Endothelial cell of umbilical vein (primary cell): ENCODE data around the gene DPH6. TPM values are rescaled to one million over a fixed set of nuclear protein-coding genes. Genes with fewer than 3 reads are reported as not detected.

Experiments used
- BruUV-seq: library from RNA; stranded (reverse); fragments of 400-500 nt; replicated peaks from 2 replicates; lab custom pipeline; 2021; lab: Mats Ljungman, UMichigan
- CTCF ChIA-PET: fragments of 300-600, 350-600 bp; sonication (Branson Sonifier 250); formaldehyde crosslinking; loops from one replicate; lab custom pipeline; 2021; ENCODE audit warnings: antibody characterized with exemption, inconsistent platforms; lab: Charles Lee
- POLR2A ChIA-PET: fragments of 300-600, 350-600 bp; sonication (Branson Sonifier 250); formaldehyde crosslinking; loops from one replicate; lab custom pipeline; 2021; ENCODE audit warnings: antibody characterized with exemption, inconsistent platforms; lab: Charles Lee
- DNase-seq: peaks from one replicate; pipeline ENCODE4 v3.0.0-alpha.2; 2011; ENCODE audit warnings: low read depth, low spot score
- FAIRE-seq: peaks from 2 replicates; lab custom pipeline; 2011; peaks lifted over from hg19 to GRCh38; lab: Jason Lieb, UNC
- H2AFZ ChIP-seq: 2 replicates; pipeline ENCODE4 v1.6.0; 2012; ENCODE audit warnings: low read depth, low read length, control low read depth, inconsistent platforms
- H3K27ac ChIP-seq: 2 replicates; pipeline ENCODE4 v1.5.1; 2011; ENCODE audit warnings: low read depth, mild to moderate bottlenecking, control low read depth, low read length, moderate library complexity; ENCODE audit not compliant: insufficient read depth
- H3K27me3 ChIP-seq, 2 experiments: 2 replicates each; pipeline versions ENCODE4 v1.6.0 to v1.6.1; 2011; ENCODE audit warnings: low read length in 2 of 2, mixed read lengths in 1 of 2; ENCODE audit not compliant: control insufficient read depth in 2 of 2, insufficient read depth in 2 of 2
- H3K36me3 ChIP-seq, 2 experiments: 2 replicates in 1 of 2; 3 replicates in 1 of 2; pipeline ENCODE4 v1.5.1; 2011; ENCODE audit warnings: low read length in 2 of 2, mild to moderate bottlenecking in 1 of 2, moderate library complexity in 1 of 2; ENCODE audit not compliant: control insufficient read depth in 2 of 2, insufficient read depth in 2 of 2; ENCODE audit errors: extremely low read depth in 1 of 2
- H3K4me1 ChIP-seq: 3 replicates; pipeline ENCODE4 v1.5.1; 2011; ENCODE audit warnings: mild to moderate bottlenecking, low read length; ENCODE audit not compliant: control insufficient read depth, insufficient read depth; ENCODE audit errors: extremely low read depth
- H3K4me2 ChIP-seq: 2 replicates; pipeline ENCODE4 v1.6.1; 2011; ENCODE audit warnings: low read length, control low read depth, mixed read lengths; ENCODE audit not compliant: insufficient read depth
- H3K4me3 ChIP-seq, 3 experiments: fragments of 200-600 bp in 1 of 3; sonication (generic), shearing (Covaris generic) in 1 of 3; replicated peaks in 1 of 3; 2 replicates each; pipeline ENCODE4 v1.5.1; 2011 to 2016; ENCODE audit warnings: control low read depth in 3 of 3, low read length in 3 of 3, mild to moderate bottlenecking in 2 of 3, inconsistent platforms in 1 of 3, low read depth in 1 of 3, moderate library complexity in 1 of 3; ENCODE audit not compliant: insufficient read depth in 1 of 3
- H3K79me2 ChIP-seq: 2 replicates; pipeline ENCODE4 v1.6.0; 2012; ENCODE audit warnings: low read length, inconsistent platforms; ENCODE audit not compliant: control insufficient read depth, insufficient read depth
- H3K9ac ChIP-seq: replicated peaks from 2 replicates; pipeline ENCODE3; 2011; ENCODE audit warnings: low read length, control low read depth; ENCODE audit not compliant: insufficient read depth; ENCODE audit errors: extremely low read depth
- H3K9me1 ChIP-seq: replicated peaks from 3 replicates; pipeline ENCODE4 v1.6.0; 2011; ENCODE audit warnings: mild to moderate bottlenecking, low read length; ENCODE audit not compliant: control insufficient read depth, insufficient read depth; ENCODE audit errors: extremely low read depth
- H3K9me3 ChIP-seq: replicated peaks from 2 replicates; pipeline ENCODE4 v1.5.1; 2012; ENCODE audit warnings: low read length, inconsistent platforms; ENCODE audit not compliant: control insufficient read depth, insufficient read depth
- H4K20me1 ChIP-seq: replicated peaks from 2 replicates; pipeline ENCODE3; 2011; ENCODE audit warnings: mild to moderate bottlenecking, low read length; ENCODE audit not compliant: control insufficient read depth, insufficient read depth; ENCODE audit errors: extremely low read depth
- EZH2 ChIP-seq: IDR thresholded peaks from 2 replicates; pipeline ENCODE4 v1.6.1; 2012; ENCODE audit warnings: borderline replicate concordance, low read depth, mild to moderate bottlenecking, moderate library complexity, low read length, inconsistent platforms; ENCODE audit not compliant: severe bottlenecking
- FOS ChIP-seq: IDR thresholded peaks from 2 replicates; pipeline ENCODE4 v1.6.1; 2011; ENCODE audit warnings: mild to moderate bottlenecking, low read length, moderate library complexity, borderline replicate concordance; ENCODE audit not compliant: insufficient read depth
- GATA2 ChIP-seq: IDR thresholded peaks from 2 replicates; pipeline ENCODE4 v1.7.0; 2011; ENCODE audit warnings: low read depth, mild to moderate bottlenecking, moderate library complexity, mixed read lengths, low read length; ENCODE audit not compliant: insufficient read length, insufficient read depth
- JUN ChIP-seq: IDR thresholded peaks from 2 replicates; pipeline ENCODE4 v1.6.1; 2011; ENCODE audit warnings: borderline replicate concordance, low read depth; ENCODE audit not compliant: insufficient read length, insufficient read depth
- POLR2AphosphoS5 ChIP-seq: IDR thresholded peaks from 2 replicates; pipeline ENCODE4 v1.6.1; 2012; ENCODE audit warnings: low read depth, mild to moderate bottlenecking, control low read depth, low read length, moderate library complexity; ENCODE audit not compliant: insufficient read depth
- dilution Hi-C: fragments of 300-500 bp; cut with MboI; formaldehyde crosslinking; loops from one replicate; pipeline ENCODE4 v1.15.0; 2019; ENCODE audit warnings: low sequenced_read_pairs; ENCODE audit not compliant: extremely low pct_ligation_motif_present
- intact Hi-C: fragments of 100-400 bp; cut with micrococcal nuclease; formaldehyde crosslinking; loops from one replicate; pipeline ENCODE4 v1.10.0; 2022
- polyA plus RNA-seq, 4 experiments: library from polyadenylated mRNA; depleted of rRNA in 3 of 4; stranded (reverse) in 3 of 4; unstranded in 1 of 4; fragments of >200 nt; gene quantifications; 2 replicates each; pipeline versions ENCODE4 v1.2.1 to v1.2.3, GENCODE V29; 2011 to 2012; ENCODE audit warnings: missing spikeins in 1 of 4
- total RNA-seq: library from RNA; stranded (reverse); gene quantifications from 2 replicates; pipeline ENCODE4 v1.2.3, GENCODE V29; 2021
- TF ChIP-seq, protein P1 (sequence below), 2 donors: IDR thresholded peaks; 1 replicate in 1 of 2; 2 replicates in 1 of 2; pipeline ENCODE4 v1.5.1; 2011; ENCODE audit warnings: low read length in 2 of 2, mild to moderate bottlenecking in 2 of 2, moderate library complexity in 2 of 2, control low read depth in 1 of 2, inconsistent platforms in 1 of 2, low read depth in 1 of 2; ENCODE audit not compliant: insufficient read depth in 1 of 2; ENCODE audit errors: extremely low read depth in 1 of 2

DPH6 gene
- total and polyA plus RNA-seq, 2 donors (not counting 3 experiments of a cell fraction or from before 2014, with no cell fraction given): 4.6 to 10.1 TPM

DNA sequence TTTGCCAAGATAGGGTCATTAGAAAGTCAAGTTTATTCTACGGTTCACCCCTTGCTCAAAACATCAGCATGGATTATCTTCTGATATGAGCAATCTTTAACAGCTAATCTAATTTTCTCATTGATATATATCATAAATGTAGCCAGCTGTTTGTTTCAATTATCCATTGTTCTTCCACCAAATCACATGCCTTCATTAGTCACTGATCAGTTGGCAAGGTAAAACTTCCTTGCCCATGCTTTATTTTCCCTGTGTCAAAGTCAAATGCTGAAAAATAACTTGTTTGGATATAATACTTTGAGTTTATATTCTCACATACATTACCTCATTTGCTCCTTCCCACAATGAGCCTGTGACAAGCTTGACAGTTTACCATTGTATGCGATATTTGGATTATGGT, 60.6 kb downstream of the DPH6 start:
- H3K9me3 ChIP-seq: no peaks in the 10 kb centered on the region
- BruUV-seq: no TSS peak
- FAIRE-seq (no peak), DNase-seq (peak; percentile 68)
- peak overlapping the region; percentile 31 for H3K4me2 ChIP-seq
- no peak overlapping the region for H3K9ac ChIP-seq
- no peaks in the 10 kb centered on the region for H3K27me3 ChIP-seq
- intact Hi-C loops (no loop called here), dilution Hi-C loops (no loop called here)
- no peaks in the 10 kb centered on the region for H3K9me1 ChIP-seq
- no peak overlapping the region for H2AFZ ChIP-seq
- CTCF ChIA-PET: interaction anchor here (2.2 kb wide), 1 partner anchor 41 kb away, joined by 11 read pairs; no protein-coding TSS in a partner anchor
- H3K27ac ChIP-seq: no peak overlapping the region
- H3K79me2 ChIP-seq: no peaks in the 10 kb centered on the region
- no peaks in the 10 kb centered on the region for H4K20me1 ChIP-seq
- H3K36me3 ChIP-seq: no peaks in the 10 kb centered on the region
- peaks cover 13% of the 10 kb centered on the region for H3K4me1 ChIP-seq
- no peak overlapping the region for H3K4me3 ChIP-seq
- TF ChIP-seq JUN (no peak), GATA2 (peak; percentile 24)
- POLR2A ChIA-PET: no interaction called here

DNA sequence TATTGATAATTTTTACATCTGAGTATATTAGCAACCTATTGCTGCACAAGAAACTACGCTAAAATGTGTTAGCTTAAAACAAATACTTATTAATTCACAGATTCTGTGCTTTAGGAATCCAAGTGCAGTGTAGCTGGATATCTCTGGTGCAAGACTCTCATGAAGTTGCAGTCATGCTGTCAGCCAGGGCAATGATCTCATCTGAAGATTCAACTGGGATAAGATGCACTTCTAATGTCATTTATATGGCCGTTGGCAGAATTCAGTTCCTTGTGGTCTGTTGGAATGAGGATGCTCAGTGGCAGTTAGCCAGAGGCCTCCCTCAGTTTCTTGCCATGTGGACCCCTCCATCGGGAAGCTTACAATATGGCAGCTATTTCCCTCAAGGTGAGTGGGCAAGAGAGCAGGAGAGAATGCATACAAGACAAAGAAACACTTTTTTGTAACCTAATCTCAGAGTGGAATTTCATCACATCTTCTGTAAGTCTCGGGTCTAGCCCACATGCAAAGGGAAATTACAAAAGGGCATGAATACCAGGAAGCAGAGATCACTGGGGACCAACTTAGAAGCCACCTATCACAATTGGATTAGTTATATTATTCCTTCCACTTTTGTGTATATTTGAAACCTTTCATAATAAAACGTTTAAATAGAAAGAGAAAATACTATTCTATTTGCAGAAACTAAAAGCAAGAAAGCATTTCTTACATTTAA, 61.6 kb downstream of the DPH6 start:
- Histone ChIP-seq H2AFZ (no peak overlapping the region), H3K4me3 (no peak overlapping the region), H3K9ac (no peak overlapping the region), H3K9me3 (no peaks in the 10 kb centered on the region), H3K27me3 (no peaks in the 10 kb centered on the region), H4K20me1 (no peaks in the 10 kb centered on the region), H3K9me1 (no peaks in the 10 kb centered on the region), H3K4me1 (peaks cover 13% of the 10 kb centered on the region), H3K36me3 (no peaks in the 10 kb centered on the region), H3K79me2 (no peaks in the 10 kb centered on the region), H3K4me2 (no peak overlapping the region), H3K27ac (no peak overlapping the region)
- intact Hi-C loops (no loop called here), dilution Hi-C loops (no loop called here)
- no TSS peak for BruUV-seq
- FAIRE-seq: no peak
- no peak for DNase-seq
- ChIA-PET CTCF (interaction anchor here (2.2 kb wide), 1 partner anchor 40 kb away, joined by 11 read pairs; no protein-coding TSS in a partner anchor), POLR2A (no interaction called here)
- TF ChIP-seq EZH2 (no peak), POLR2AphosphoS5 (no peak), FOS (no peak)
- TF ChIP-seq, protein P1, sequence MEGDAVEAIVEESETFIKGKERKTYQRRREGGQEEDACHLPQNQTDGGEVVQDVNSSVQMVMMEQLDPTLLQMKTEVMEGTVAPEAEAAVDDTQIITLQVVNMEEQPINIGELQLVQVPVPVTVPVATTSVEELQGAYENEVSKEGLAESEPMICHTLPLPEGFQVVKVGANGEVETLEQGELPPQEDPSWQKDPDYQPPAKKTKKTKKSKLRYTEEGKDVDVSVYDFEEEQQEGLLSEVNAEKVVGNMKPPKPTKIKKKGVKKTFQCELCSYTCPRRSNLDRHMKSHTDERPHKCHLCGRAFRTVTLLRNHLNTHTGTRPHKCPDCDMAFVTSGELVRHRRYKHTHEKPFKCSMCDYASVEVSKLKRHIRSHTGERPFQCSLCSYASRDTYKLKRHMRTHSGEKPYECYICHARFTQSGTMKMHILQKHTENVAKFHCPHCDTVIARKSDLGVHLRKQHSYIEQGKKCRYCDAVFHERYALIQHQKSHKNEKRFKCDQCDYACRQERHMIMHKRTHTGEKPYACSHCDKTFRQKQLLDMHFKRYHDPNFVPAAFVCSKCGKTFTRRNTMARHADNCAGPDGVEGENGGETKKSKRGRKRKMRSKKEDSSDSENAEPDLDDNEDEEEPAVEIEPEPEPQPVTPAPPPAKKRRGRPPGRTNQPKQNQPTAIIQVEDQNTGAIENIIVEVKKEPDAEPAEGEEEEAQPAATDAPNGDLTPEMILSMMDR (IDR thresholded peaks at IDR 0.05; ENCODE audit: extremely low read depth in 1 of 2, insufficient read depth in 1 of 2, low read depth in 1 of 2, low read length in 2 of 2): no peak
